GM12878 (cell line): ENCODE data around the gene ZDHHC11.
"Not testable (repeated sequence)": the region's sequence is repeated elsewhere in the genome, so short reads cannot be mapped to it uniquely, and the experiment has no call there.

ENCODE experiments used
- MYC ChIP-seq: IDR thresholded peaks from 2 replicates; pipeline ENCODE4 v1.6.1; 2011; ENCODE audit warnings: mild to moderate bottlenecking, low read length, moderate library complexity, inconsistent platforms; ENCODE audit not compliant: insufficient read depth, insufficient replicate concordance, insufficient read length, severe bottlenecking
- POLR2AphosphoS5 ChIP-seq: IDR thresholded peaks from 2 replicates; pipeline ENCODE4 v1.6.1; 2011; ENCODE audit warnings: mild to moderate bottlenecking, low read length, inconsistent platforms
- SIX5 ChIP-seq: IDR thresholded peaks from 2 replicates; pipeline ENCODE4 v1.6.1; 2011; ENCODE audit warnings: mild to moderate bottlenecking, low read depth, low read length, moderate library complexity; ENCODE audit not compliant: severe bottlenecking

GRCh38 chr5:750226-750625 is 100.6 kb downstream of the ZDHHC11 start:
- TF ChIP-seq SIX5, POLR2AphosphoS5, MYC: not testable (repeated sequence)
